Stimulated activated CD8-positive, alpha-beta memory T cell treated with anti-CD3 and anti-CD28 coated beads, Interleukin-7, amount 100 ng/mL, for 4 hours (primary cell): ENCODE results near the gene METTL22.
A peak's percentile ranks its signal among the peaks of the same experiment; 100 is the strongest.

Source experiments
- DNase-seq, 2 donors: peaks; one replicate each; pipeline ENCODE4 v3.0.0-alpha.2; 2020; ENCODE audit warnings: low read depth in 2 of 2

The METTL22 gene, protein sequence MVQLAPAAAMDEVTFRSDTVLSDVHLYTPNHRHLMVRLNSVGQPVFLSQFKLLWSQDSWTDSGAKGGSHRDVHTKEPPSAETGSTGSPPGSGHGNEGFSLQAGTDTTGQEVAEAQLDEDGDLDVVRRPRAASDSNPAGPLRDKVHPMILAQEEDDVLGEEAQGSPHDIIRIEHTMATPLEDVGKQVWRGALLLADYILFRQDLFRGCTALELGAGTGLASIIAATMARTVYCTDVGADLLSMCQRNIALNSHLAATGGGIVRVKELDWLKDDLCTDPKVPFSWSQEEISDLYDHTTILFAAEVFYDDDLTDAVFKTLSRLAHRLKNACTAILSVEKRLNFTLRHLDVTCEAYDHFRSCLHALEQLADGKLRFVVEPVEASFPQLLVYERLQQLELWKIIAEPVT

DNA sequence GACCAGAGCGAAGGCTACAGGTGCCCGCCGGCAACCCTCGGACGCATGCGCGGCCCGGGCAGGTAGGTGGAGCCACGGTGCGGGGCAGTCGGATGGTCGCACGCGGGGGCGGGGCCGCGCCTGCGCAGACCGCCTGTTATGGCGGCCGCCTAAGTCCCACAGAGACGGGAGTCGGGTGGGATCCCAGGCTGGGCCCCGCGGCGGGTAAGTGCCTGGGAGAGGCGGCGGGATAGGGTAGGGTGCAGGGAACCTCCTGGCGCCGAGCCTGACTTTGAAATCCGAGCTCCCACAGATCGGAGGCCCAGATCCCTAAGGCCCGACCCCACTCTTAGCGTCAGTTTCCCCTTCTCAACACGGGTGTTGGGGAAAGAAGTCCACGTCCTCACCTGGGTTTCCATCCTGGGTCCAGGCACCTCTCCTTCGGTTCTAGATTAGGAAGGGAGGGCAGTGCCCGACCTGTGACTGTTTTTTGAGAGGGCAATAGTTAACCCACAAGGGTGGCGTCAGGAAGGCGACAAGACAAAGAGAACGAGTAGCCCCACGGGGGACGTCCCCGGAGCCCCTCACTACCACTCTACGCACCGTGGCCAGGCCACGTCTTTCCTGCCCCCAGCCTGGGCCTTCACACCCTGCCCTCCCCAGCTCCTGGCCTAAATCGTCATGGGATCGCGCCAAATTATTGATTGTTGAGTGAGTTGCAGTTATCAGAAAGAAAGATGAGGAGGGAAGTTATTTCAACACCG lies at the start of gene METTL22:
TSS of gene METTL22 (plus strand) at position 127 of the 743 bp plus-strand sequence. CDS start 3,968 bp downstream, outside the sequence.
- DNase-seq = peak; percentile 79 to 90

DNA sequence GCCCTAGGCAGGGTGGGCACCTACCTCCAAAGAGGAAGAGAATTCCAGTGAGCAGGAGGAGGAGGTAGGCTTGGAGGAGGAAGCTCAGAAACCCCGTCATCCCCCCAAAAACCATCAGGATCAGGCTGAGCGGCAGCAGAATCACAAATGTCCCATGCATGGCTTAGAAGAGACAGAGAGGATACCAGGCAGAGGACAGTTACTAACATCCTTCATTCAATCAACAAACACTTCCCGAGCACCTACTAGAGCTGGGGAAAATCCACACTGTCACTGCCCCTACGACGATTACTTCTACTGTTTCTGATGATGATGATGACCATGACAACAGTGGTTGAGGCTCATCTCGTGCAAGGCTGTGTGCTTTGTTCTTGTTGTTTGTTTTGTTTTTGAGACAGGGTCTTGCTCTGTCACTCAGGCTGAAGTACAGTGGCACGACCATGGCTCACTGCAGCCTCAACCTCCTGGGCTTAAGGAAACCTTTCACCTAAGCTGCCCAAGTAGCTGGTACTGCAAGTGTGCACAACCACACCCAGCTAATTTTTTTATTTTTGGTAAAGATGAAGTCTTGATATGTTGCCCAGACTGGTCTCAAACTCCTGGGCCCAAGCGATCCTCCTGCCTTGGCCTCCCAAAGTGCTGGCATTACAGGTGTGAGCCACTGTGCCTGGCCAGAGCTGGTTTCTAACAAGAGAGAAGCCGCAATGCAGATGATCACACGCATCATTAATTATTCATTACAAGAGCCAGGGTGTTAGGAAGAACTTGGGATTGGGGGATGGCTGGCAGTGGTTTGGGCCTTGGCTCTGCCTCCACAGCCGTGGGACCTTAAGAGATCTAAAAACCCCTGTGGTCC lies 49.2 kb upstream of the METTL22 start:
- no peak for DNase-seq

DNA sequence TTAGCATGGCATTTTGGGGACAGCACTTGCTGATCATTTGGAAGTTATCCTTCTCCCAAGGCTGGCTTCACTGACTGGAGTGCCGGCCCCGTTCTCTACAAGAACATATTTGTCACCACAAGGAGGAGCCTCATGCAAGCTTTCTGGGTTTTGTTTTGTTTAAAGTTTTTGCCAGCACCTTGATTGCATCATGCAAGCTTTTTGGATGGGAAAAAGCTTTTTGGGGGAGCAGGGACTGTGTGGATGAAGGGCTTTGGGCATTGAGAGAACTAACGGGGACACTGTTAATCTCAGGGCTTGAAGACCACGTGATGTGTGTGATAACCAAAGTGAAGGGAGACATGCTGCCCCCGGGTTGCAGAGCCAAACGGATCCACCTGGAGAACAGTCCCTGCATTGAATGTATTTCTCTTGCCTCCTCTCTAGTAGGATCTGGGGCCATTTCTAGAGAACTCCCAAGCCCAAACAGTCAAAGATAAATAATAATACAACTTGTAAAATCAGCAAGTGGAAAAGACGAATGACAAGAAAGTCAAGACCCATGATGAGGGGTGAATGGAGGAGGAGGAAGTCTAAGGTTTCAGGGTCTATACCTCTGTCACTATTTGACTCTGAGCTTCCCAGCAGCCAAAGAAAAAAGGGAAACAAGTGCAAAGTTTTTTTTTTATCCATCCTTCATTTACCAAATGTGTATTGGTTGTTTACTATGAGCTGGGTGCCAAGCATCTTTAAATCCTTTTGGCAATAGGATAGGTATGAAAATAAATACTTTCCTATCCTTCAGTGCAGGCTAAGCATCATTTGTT lies 48.4 kb upstream of the METTL22 start:
- DNase-seq = no peak

DNA sequence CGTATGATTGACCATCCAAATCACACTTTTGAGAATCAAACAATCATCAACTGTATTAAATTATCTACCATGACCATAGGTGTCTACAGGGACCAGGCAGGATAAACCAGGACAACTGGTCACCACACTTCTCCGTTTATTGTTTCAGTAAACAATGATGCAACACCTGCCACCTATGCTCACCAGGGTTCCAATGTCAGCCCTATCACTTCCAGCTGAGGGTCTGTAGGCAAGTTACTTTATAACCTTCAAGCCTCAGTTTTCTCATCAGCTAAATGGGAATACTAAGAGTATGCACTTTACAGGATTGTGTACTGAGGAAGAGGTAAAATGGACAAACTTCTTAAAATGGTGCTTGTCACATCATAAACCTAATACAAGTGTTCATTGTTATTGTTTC lies 46.1 kb upstream of the METTL22 start:
- no peak for DNase-seq

DNA sequence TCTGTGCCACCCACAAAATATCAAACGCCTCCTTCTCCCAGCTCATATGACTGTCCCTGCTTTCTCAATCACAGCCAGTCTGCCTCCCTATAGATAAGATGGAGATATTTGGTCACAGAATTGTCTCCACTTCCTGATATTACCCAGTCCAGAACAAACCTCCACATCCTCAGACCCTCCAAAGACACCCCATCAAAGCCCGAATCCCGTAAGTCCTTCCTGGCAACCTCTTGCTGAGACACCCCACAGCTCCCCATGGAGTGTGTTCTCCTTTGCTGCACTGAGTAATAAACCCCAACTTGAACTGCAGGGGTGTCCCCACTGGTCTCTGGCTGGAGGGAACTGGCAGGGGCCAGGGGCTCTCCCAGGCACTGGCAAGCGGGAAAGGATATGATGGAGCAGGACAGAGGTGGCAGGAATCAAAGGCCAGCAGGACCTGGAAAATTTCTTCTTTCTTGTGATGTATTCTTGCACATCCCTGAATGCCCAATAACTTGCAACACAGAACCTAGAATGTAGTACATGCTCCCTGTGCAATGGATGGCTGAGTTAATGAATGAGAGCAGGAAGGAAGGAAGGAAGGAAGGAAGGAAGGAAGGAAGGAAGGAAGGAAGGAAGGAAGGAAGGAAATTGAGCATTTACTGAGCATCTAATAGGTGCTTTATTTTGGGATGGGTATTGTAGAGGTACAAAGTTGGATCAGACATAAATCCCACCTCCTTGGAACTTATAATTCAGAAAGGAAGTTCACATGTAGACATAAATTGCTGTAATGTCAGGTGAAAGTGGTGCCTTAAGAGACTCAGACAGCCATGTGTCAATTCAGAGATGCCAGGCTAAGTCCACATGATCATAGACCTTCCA lies 45.1 kb upstream of the METTL22 start:
- no peak for DNase-seq

DNA sequence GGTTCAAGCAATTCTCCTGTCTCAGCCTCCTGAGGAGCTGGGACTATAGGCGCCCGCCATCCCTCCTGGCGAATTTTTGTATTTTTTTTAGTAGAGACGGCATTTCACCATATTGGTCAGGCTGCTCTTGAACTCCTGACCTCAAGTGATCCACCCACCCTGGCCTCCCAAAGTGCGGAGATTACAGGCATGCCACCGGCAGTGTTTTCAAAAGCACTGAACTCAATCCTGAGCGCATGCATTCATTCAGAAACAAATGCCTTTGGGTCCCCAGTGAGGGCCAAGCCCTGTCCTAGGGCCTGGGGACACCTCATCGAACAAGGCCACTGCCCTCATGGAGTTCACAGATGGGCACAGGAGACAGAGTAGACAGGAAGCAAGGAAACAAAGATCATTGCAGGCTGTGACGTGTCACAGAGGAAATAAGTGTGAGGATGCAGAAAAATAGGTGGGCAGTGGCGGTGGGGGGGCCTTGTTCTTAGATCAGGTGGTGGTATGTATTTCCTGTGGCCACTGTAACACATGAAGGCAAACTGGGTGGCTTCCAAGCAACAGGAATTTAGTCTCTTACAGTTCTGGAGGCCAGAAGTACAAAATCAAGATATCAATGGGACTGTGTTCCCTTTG lies 43.7 kb upstream of the METTL22 start:
- no peak for DNase-seq

DNA sequence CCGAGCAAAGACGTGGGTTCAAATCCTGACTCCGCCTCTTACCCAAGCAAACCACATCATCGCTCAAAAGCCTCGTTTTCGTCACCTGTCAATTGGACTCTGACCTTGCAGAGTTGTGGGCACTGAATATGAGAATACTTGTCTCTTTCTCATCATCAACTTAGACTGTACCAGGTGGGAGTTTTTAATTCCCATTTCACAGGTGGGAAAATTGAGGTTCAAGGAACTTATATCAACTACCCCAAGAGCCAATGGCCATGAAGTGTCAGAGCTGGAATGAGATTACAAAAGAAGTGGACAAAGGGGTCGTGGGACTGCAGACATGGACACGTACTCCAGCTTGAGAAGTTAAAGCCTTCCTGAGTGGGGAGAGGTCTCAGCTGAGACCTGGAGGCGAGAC lies 41.9 kb upstream of the METTL22 start:
- DNase-seq = no peak

DNA sequence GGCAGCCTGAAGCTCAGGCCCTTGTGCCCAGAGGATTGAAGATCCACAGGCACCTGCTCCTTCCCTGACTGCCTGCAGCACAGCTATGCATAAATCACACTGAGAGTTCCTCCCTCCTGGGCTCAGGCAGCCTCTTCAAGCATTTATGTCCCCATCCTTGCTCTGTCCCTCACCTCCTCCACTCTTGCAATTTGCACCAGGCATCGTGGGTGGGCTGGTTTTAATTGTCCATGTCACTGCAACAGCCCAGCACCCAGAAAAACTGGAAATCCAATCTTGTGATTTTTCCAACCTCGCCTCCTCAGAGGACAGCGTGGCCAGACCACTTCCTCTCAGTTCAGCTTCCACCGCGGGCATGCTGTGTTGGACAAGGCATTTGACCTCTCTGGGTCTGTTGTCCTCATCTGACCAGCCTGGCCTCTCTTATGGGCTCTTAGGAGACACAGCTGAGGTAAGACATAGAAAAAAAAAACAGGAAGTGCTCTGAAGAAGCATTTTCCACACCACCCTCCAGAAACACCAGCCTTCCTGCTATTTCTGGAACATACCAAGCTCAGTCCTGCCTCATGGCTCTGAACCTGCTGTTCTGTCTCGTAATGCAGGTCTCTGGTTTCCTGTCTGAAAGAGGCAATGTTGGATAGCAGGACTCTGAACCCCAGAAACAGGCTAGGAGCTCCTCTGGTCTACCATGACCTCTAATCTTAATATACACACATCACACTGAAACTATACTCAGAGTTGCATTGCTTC lies 39.5 kb upstream of the METTL22 start:
- no peak for DNase-seq

DNA sequence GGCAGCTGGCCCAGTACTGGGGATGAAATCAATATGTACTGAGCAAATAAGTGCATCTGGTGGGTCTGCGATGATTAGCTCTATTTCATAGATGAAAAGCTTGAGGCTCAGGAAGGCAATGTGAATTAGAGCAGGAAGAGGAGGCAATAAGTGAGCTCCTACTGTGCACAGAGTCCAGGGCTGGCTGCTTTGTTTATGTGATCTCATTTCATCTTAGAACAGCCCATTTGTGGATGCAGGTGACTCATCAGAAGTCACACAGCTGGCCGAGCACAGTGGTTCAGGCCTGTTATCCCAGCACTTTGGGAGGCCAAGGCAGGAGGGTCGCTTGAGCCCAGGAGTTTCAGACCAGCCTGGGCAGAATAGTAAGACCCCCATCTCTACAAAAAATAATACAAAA lies 38.3 kb upstream of the METTL22 start:
- no peak for DNase-seq

DNA sequence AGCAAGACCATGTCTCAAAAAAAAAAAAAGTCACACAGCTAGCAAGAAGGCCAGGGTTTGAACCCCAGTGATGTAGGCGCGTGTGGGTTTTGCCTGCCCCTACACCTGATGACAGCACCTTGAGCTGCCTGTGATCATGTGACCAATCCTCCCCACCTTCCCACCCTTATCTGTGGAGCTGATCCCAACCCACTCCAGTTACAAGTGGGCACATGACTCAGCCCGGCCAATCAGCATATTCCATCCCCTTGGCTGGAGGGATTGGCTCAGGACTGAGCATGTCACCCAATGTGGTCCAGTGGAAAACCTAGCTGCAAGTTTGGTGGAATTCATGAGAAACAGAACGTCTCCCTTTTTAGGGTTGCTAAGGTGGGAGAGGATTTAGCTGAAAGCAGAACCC lies 37.8 kb upstream of the METTL22 start:
- DNase-seq = no peak

DNA sequence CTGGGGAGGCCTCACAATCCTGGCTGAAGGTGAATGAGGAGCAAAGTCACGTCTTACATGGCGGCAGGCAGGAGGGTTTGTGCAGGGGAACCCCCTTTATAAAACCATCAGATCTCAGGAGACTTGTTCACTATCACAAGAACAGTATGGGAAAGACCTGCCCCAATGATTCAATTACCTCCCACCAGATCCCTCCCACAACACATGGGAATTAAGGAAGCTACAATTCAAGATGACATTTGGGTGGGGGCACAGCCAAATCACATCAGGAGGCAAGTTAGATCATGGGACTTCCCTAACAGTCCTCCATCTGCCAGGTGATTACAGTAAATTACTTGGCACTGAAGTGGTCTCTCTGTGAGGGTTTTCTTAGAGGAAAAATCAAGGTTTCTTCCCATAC lies 36.5 kb upstream of the METTL22 start:
- no peak for DNase-seq

DNA sequence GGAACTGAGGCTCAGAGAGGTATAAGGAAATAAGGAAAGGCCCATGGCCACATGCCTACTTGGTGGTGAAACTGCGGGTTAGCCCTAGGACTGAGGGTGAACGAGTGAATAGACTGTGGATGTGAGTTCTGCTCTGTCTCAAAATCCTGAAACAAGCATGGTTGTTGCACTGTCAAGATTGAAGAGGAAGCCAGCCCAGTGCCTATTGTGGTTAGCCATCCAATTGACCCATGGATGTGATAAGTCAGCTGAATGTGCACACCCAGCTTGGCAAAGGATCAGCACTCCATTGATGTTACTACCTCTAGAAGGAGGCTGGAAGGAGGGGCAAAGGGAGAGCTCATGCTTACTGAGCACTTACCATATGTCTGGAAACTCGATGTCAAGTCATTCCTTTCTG lies 35.6 kb upstream of the METTL22 start:
- DNase-seq = no peak

DNA sequence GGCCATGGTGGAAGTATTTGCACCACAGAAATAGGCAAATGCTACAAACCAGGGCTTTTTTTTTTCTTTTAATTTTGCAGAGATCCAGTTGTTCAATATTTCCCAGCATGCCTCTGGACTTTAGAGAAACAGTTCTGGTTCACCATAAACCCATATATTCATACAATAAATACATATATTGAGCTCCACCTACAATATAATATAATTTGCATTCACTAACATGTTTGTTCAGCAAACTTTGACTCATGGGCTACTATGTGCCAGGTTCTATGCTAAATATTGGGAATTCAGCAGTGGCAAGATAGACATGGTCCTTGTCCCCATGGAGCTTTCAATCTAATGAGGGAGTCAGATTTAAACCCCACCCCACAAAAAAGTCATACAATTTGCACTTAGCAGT lies 34.4 kb upstream of the METTL22 start:
- DNase-seq = no peak

DNA sequence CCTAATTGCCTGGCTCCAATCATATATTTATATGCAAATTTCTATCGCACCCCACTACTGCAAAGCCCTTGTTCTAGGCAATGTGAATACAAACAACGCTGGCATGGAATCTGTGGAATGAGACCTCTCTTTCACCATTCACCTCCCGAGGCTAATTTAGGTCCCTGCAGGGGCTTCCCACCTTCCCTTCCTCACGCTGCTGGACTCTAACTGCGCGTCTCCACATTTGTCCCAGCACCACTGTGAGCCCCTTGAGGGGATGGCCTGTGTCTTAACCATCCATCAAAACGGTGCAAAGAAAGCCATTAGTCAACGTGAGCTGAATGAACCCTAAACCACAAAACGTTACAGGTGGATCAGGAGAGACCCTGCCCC lies 32.8 kb upstream of the METTL22 start:
- DNase-seq = no peak

DNA sequence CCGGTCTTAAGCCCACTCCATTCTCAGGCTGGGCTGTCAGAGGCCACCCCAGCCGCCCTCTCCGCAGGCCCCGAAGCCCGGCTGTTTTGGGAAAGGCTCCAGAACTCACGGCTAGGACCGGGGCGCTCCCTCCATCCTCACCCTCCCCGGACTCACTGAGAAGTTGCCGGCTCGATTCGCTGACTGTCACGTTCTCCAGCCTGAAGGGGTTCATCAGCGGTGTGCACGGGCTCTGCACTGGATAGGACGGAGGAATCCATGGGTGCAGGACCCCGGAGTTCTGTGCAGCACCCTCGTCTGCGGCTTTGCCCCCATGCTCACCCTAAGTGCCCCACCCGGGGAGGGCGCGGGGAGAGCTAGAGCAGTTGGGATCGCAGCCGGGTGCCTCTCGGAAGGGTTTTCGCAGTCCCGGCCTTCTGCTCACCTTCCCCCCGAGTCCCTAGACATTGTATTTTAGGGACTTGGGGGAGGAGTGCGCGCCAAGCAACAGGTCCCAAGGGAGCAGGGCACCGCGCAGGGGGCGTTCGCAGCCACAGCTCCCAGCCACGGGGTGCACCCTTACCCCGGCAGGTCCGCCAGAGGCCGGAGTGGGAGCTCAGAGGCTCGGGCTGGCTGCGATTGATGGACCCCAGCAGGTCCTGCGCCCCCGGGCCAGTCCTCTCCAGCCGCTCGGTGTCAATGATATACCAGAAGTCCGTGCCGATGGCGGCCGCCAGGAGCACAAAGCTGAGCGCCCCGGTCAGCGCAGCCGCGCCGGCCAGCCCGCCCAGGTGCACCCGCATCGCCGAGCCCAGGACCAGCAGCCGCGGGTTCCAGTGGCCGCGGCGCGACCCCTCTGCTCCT lies 32.2 kb upstream of the METTL22 start:
- DNase-seq = no peak

DNA sequence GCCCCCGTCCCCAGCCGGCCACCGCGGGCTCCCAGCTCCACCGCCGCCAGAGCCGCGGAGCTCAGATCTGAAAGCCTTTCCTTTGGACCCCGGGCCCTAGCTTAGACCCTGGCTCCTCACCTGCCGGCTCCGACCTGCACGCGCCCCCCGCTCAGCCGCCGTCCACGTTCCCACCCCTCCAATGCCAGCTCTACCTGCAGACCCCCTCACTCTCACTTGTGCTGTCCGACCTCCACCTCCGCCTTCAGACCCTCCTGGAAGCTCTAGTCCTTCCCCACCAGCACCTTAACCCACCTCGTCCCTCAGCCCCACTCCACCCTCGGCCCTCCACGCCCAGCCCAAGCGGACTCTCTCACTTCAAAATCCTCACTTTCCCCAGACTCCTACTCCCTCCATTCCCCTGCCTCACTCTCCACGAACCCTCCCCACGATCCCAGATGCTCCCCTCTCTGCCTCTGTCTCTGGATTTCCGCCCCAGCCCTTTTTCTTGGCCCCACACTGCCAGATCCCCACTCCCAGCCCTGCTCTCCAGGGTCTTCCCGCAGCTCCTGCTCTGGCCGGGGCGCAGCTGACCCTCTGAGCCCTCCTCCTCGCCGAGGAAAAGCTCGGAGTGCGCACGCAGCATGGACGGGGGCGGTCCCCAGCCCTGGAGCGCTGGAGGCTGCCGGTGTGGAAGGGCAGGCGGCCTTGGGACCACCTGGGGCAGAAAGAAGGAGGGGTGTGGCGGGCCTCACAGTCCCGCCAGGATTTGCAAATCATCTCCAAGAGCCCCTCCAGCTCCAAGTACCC lies 31.4 kb upstream of the METTL22 start, which contains the start of gene TMEM114:
TSS of gene TMEM114 (minus strand) at position 612 of the 789 bp plus-strand sequence. CDS start 673 bp downstream, outside the sequence.
- DNase-seq = no peak

DNA sequence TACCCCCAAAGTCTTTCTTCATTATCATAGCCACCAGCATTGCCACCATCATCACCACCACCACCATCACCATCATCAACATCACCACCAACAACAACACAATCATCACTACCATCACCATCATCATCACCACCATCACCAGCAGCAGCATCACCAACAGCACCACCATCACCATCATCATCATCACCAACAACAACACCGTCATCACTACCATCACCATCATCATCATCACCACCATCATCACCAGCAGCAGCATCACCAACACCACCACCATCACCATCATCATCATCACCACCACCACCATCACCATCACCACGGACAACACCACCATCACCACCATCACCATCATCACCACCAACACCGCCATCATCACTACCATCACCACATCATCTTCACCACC lies 30.7 kb upstream of the METTL22 start:
- no peak for DNase-seq
